ENCODE results near the gene TNFAIP8L2.
"Not testable (repeated sequence)": the region's sequence is repeated elsewhere in the genome, so short reads cannot be mapped to it uniquely, and the experiment has no call there.

DNA sequence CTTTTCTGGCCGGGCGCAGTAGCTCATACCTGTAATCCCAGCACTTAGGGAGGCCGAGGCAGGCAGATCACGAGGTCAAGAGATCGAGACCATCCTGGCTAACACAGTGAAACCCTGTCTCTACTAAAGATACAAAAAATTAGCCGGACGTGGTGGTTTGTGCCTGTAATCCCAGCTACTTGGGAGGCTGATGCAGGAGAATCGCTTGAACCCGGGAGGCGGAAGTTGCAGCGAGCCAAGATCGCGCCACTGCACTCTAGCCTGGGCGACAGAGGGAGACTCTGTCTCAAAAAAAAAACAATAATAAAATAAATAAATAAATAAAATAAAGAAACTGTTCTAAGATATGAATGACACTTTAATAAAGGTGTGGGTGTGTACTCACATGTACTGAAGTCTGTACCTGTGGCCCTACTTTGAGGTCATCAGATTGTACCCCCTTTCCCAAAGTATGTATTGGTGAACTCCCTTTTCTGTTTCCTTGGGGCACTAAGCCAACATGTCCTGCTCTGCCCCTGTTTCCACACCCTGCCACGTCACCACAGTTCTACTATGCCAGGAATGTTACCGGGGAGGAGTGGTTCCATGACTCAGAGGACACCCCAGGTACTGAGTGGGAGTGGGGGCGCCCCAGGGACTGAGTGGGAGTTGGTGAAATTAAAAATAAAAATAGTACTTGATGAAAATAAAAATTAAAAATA, 38.6 kb downstream of the TNFAIP8L2 start:
- TF ChIP-seq, protein P1, sequence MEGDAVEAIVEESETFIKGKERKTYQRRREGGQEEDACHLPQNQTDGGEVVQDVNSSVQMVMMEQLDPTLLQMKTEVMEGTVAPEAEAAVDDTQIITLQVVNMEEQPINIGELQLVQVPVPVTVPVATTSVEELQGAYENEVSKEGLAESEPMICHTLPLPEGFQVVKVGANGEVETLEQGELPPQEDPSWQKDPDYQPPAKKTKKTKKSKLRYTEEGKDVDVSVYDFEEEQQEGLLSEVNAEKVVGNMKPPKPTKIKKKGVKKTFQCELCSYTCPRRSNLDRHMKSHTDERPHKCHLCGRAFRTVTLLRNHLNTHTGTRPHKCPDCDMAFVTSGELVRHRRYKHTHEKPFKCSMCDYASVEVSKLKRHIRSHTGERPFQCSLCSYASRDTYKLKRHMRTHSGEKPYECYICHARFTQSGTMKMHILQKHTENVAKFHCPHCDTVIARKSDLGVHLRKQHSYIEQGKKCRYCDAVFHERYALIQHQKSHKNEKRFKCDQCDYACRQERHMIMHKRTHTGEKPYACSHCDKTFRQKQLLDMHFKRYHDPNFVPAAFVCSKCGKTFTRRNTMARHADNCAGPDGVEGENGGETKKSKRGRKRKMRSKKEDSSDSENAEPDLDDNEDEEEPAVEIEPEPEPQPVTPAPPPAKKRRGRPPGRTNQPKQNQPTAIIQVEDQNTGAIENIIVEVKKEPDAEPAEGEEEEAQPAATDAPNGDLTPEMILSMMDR (conservative IDR thresholded peaks at IDR 0.05; ENCODE audit: low read depth, low read length) = not testable (repeated sequence)
- TF ChIP-seq EZH2 (IDR thresholded peaks at IDR 0.05; ENCODE audit: low read length, unreplicated experiment) = not testable (repeated sequence)

Measured in PC-3 (cell line).